ENCODE measurements around the gene AGBL3.
A peak's percentile ranks its signal among the peaks of the same experiment; 100 is the strongest.

AGBL3 gene

DNA sequence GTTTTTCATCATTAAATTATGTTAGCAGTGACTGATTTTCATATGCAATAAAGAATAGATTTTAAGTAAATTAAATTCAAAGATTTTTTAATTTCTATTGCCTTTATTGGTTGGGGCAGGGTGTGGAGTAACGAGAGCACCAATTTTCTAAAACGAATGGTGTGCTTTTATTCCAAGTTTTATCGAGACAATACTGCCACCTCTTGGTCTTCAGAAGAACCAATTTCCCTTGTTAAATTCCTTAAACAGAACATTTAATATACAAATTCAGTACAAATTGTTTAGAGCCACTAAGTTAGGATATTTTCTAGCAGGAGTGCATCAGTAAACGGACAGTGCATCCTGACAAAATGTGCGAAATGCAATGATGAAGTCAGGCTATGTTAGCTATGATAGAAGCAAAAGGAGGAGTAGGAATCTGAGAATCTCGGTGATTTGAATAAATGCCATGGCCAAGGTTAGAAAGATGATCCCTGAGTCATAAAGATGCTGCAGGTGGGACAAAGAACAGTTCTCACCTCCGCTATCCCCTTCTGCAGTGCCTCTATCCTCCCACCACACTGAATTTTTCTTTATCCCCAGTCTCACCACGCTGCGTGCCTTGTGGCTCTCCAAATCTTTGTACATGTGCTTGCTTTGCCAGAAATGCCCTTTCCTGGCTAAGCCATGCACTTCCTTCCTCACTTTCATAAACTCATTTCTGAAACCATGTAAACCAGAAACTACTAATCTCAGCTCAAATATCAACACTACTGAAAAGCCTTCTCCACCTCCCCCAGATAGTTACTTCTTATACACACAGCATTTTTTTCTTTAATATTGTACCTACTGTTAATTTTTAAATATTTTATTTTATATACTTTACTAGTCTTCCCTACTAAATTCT lies 31.9 kb upstream of the AGBL3 start:
- Histone ChIP-seq H4K8ac (ENCODE audit: low read depth, low read length) (no peak overlapping the region), H2BK12ac (ENCODE audit: low read length) (no peak overlapping the region), H2BK120ac (ENCODE audit: insufficient read depth, low read length, poor library complexity) (no peak overlapping the region), H4K91ac (ENCODE audit: low read depth, low read length) (no peak overlapping the region), H2AFZ (ENCODE audit: insufficient read depth, low read length, poor library complexity) (no peak overlapping the region), H2BK5ac (ENCODE audit: low read depth, low read length, poor library complexity) (no peak overlapping the region), H3K36me3 (ENCODE audit: control insufficient read depth in 1 of 2, insufficient read depth in 2 of 2, low read length in 2 of 2) (peaks cover 43 to 67% of the 10 kb centered on the region in 2 experiments), H3K23ac (ENCODE audit: low read length) (no peak overlapping the region), H3K27ac (ENCODE audit: low read depth, low read length) (no peak overlapping the region), H3K18ac (ENCODE audit: low read length) (no peak overlapping the region), H3K14ac (ENCODE audit: low read length) (no peak overlapping the region), H3K9ac (ENCODE audit: low read length) (no peak overlapping the region), H4K12ac (ENCODE audit: low read depth, low read length) (no peak overlapping the region), H3K27me3 (ENCODE audit: insufficient read depth, low read length) (no peaks in the 10 kb centered on the region), H3K4ac (ENCODE audit: low read depth, low read length) (no peak overlapping the region), H3K9me3 (ENCODE audit: insufficient read depth, low read depth, low read length) (no peaks in the 10 kb centered on the region), H3K79me1 (ENCODE audit: low read length) (no peaks in the 10 kb centered on the region), H3K4me3 (ENCODE audit: low read depth, low read length) (no peak overlapping the region), H3K4me1 (ENCODE audit: control insufficient read depth in 1 of 2, insufficient read depth in 2 of 2, low read length in 2 of 2) (no peaks in the 10 kb centered on the region), H3K79me2 (ENCODE audit: control insufficient read depth, insufficient read depth, low read length, poor library complexity) (no peaks in the 10 kb centered on the region), H2AK5ac (ENCODE audit: low read length) (no peak overlapping the region), H3K4me2 (ENCODE audit: low read length) (no peak overlapping the region)
- no CpG with 5 or more reads among the region's 9 CpGs for WGBS (ENCODE audit: extremely low coverage, insufficient coverage, insufficient read length)
- peak in 1 of 2 donors; percentile 62 for DNase-seq

DNA sequence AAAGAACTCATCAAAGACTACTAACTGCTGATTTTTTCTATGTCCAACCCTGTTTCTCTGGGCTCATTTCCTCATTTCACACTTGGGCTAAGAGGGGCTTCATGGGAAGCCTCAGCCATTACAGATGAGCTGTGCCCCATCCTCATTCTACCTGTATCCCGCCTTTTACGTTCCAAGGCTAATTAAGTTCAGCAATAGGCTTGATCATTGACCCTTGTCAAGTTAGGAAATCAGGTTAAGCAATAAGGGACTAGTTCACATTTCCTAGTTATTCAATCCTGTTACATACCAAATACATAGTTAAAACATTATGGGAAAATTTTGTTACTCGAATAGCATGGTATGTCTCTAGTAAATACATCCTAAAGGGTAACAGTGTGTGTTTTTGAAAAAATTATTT lies 29.3 kb upstream of the AGBL3 start:
- H3K4ac ChIP-seq (ENCODE audit: low read depth, low read length) = no peak overlapping the region
- H2AFZ ChIP-seq (ENCODE audit: insufficient read depth, low read length, poor library complexity) = no peak overlapping the region
- DNase-seq = no peak
- no peak overlapping the region for H3K4me3 ChIP-seq (ENCODE audit: low read depth, low read length)
- no peak overlapping the region for H3K23ac ChIP-seq (ENCODE audit: low read length)
- no peaks in the 10 kb centered on the region for H3K9me3 ChIP-seq (ENCODE audit: insufficient read depth, low read depth, low read length)
- H4K12ac ChIP-seq (ENCODE audit: low read depth, low read length) = no peak overlapping the region
- no peaks in the 10 kb centered on the region for H3K4me1 ChIP-seq (ENCODE audit: control insufficient read depth in 1 of 2, insufficient read depth in 2 of 2, low read length in 2 of 2)
- H3K27me3 ChIP-seq (ENCODE audit: insufficient read depth, low read length) = no peaks in the 10 kb centered on the region
- no peak overlapping the region for H3K27ac ChIP-seq (ENCODE audit: low read depth, low read length)
- H3K36me3 ChIP-seq (ENCODE audit: control insufficient read depth in 1 of 2, insufficient read depth in 2 of 2, low read length in 2 of 2) = peaks cover 33 to 61% of the 10 kb centered on the region in 2 experiments
- whole genome bisulfite sequencing (ENCODE audit: extremely low coverage, insufficient coverage, insufficient read length) = no CpG with 5 or more reads among the region's 3 CpGs
- H2BK120ac ChIP-seq (ENCODE audit: insufficient read depth, low read length, poor library complexity) = no peak overlapping the region
- H3K18ac ChIP-seq (ENCODE audit: low read length) = no peak overlapping the region
- H2AK5ac ChIP-seq (ENCODE audit: low read length) = no peak overlapping the region
- H3K79me1 ChIP-seq (ENCODE audit: low read length) = no peaks in the 10 kb centered on the region
- H2BK5ac ChIP-seq (ENCODE audit: low read depth, low read length, poor library complexity) = no peak overlapping the region
- H4K91ac ChIP-seq (ENCODE audit: low read depth, low read length) = no peak overlapping the region
- no peak overlapping the region for H3K14ac ChIP-seq (ENCODE audit: low read length)
- H3K4me2 ChIP-seq (ENCODE audit: low read length) = no peak overlapping the region
- H4K8ac ChIP-seq (ENCODE audit: low read depth, low read length) = no peak overlapping the region
- H3K79me2 ChIP-seq (ENCODE audit: control insufficient read depth, insufficient read depth, low read length, poor library complexity) = no peaks in the 10 kb centered on the region
- no peak overlapping the region for H2BK12ac ChIP-seq (ENCODE audit: low read length)
- H3K9ac ChIP-seq (ENCODE audit: low read length) = no peak overlapping the region

DNA sequence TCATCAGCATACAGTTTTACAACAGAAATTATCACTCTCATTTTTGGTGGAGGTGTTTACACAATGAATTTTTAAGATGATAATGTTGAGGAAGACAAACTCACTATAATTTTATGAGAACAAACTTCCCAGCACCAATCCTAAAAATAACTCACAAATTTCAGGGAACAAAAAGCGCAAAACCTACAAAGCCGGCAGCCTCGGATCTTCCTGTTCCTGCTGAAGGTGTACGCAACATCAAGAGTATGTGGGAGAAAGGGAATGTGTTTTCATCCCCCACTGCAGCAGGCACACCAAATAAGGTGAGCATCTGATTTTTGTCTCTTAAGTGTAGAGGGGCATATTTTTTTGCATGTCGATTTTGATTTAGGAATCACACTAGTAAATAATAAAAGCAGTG lies 26.5 kb upstream of the AGBL3 start:
- H4K91ac ChIP-seq (ENCODE audit: low read depth, low read length) = no peak overlapping the region
- H3K79me2 ChIP-seq (ENCODE audit: control insufficient read depth, insufficient read depth, low read length, poor library complexity) = no peaks in the 10 kb centered on the region
- WGBS (ENCODE audit: extremely low coverage, insufficient coverage, insufficient read length) = no CpG with 5 or more reads among the region's 5 CpGs

DNA sequence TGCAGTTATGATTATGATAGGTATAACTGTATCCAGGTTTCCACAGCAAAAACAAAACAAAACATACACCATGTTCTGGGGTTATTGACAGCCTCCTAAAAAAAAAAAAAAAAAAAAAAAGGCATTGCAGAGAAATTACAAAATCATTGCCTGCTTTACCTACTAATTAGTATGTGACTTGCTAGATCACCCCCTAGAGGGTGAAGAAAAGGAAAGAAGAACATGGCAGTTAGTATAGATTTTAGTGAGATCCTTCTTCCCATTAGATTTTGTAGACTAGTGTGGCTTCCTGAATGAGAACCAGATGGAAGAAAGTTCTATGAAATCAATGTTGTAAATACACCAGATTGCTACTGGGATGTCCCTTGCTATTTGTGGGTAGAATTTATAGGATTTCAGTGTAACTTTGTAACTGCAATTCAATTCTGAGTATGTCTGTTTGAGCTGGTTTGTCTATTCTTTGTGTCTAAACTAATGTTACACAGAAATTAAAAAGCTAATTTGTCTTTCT lies 24.0 kb upstream of the AGBL3 start:
- no peak overlapping the region for H4K8ac ChIP-seq (ENCODE audit: low read depth, low read length)

More for the DNA sequence above, 26.5 kb upstream of the AGBL3 start:
- H3K4me1 ChIP-seq (ENCODE audit: control insufficient read depth in 1 of 2, insufficient read depth in 2 of 2, low read length in 2 of 2) = no peaks in the 10 kb centered on the region
- H3K18ac ChIP-seq (ENCODE audit: low read length) = no peak overlapping the region
- no peak overlapping the region for H3K4me3 ChIP-seq (ENCODE audit: low read depth, low read length)
- H3K36me3 ChIP-seq (ENCODE audit: control insufficient read depth in 1 of 2, insufficient read depth in 2 of 2, low read length in 2 of 2) = peaks cover 32 to 59% of the 10 kb centered on the region in 2 experiments
- no peak overlapping the region for H3K14ac ChIP-seq (ENCODE audit: low read length)
- H4K12ac ChIP-seq (ENCODE audit: low read depth, low read length) = no peak overlapping the region
- H2AK5ac ChIP-seq (ENCODE audit: low read length) = no peak overlapping the region
- no peak overlapping the region for H2BK120ac ChIP-seq (ENCODE audit: insufficient read depth, low read length, poor library complexity)
- no peak overlapping the region for H3K4ac ChIP-seq (ENCODE audit: low read depth, low read length)
- H2AFZ ChIP-seq (ENCODE audit: insufficient read depth, low read length, poor library complexity) = no peak overlapping the region
- H3K79me1 ChIP-seq (ENCODE audit: low read length) = no peaks in the 10 kb centered on the region
- no peaks in the 10 kb centered on the region for H3K27me3 ChIP-seq (ENCODE audit: insufficient read depth, low read length)
- no peak overlapping the region for H3K9ac ChIP-seq (ENCODE audit: low read length)
- no peak overlapping the region for H3K27ac ChIP-seq (ENCODE audit: low read depth, low read length)
- no peak overlapping the region for H3K4me2 ChIP-seq (ENCODE audit: low read length)
- no peak overlapping the region for H2BK5ac ChIP-seq (ENCODE audit: low read depth, low read length, poor library complexity)
- no peak for DNase-seq
- no peaks in the 10 kb centered on the region for H3K9me3 ChIP-seq (ENCODE audit: insufficient read depth, low read depth, low read length)
- no peak overlapping the region for H4K8ac ChIP-seq (ENCODE audit: low read depth, low read length)
- no peak overlapping the region for H2BK12ac ChIP-seq (ENCODE audit: low read length)
- no peak overlapping the region for H3K23ac ChIP-seq (ENCODE audit: low read length)

More for the DNA sequence above, 24.0 kb upstream of the AGBL3 start:
- H3K4ac ChIP-seq (ENCODE audit: low read depth, low read length) = no peak overlapping the region
- H3K4me3 ChIP-seq (ENCODE audit: low read depth, low read length) = no peak overlapping the region
- H3K14ac ChIP-seq (ENCODE audit: low read length) = no peak overlapping the region
- H2AFZ ChIP-seq (ENCODE audit: insufficient read depth, low read length, poor library complexity) = no peak overlapping the region
- H2BK120ac ChIP-seq (ENCODE audit: insufficient read depth, low read length, poor library complexity) = no peak overlapping the region
- H2AK5ac ChIP-seq (ENCODE audit: low read length) = no peak overlapping the region
- no peaks in the 10 kb centered on the region for H3K79me2 ChIP-seq (ENCODE audit: control insufficient read depth, insufficient read depth, low read length, poor library complexity)
- no peak for DNase-seq
- H3K9me3 ChIP-seq (ENCODE audit: insufficient read depth, low read depth, low read length) = no peaks in the 10 kb centered on the region
- no peak overlapping the region for H3K27ac ChIP-seq (ENCODE audit: low read depth, low read length)
- H2BK5ac ChIP-seq (ENCODE audit: low read depth, low read length, poor library complexity) = no peak overlapping the region
- H3K18ac ChIP-seq (ENCODE audit: low read length) = no peak overlapping the region
- H2BK12ac ChIP-seq (ENCODE audit: low read length) = no peak overlapping the region
- H4K91ac ChIP-seq (ENCODE audit: low read depth, low read length) = no peak overlapping the region
- no peak overlapping the region for H4K12ac ChIP-seq (ENCODE audit: low read depth, low read length)
- no peak overlapping the region for H3K4me2 ChIP-seq (ENCODE audit: low read length)
- no peaks in the 10 kb centered on the region for H3K79me1 ChIP-seq (ENCODE audit: low read length)
- H3K4me1 ChIP-seq (ENCODE audit: control insufficient read depth in 1 of 2, insufficient read depth in 2 of 2, low read length in 2 of 2) = no peaks in the 10 kb centered on the region
- H3K23ac ChIP-seq (ENCODE audit: low read length) = no peak overlapping the region
- H3K36me3 ChIP-seq (ENCODE audit: control insufficient read depth in 1 of 2, insufficient read depth in 2 of 2, low read length in 2 of 2) = peaks cover 27 to 60% of the 10 kb centered on the region in 2 experiments
- no peak overlapping the region for H3K9ac ChIP-seq (ENCODE audit: low read length)
- H3K27me3 ChIP-seq (ENCODE audit: insufficient read depth, low read length) = no peaks in the 10 kb centered on the region
